K562 (cell line): Measurements from ENCODE around the gene CARD8. TPM values are rescaled to one million over a fixed set of nuclear protein-coding genes. Genes with fewer than 3 reads are reported as not detected.

Source experiments
- CBX5 ChIP-seq: IDR thresholded peaks from 2 replicates; pipeline ENCODE4 v1.6.1; 2014; ENCODE audit warnings: low read depth, borderline replicate concordance
- EP300 ChIP-seq: IDR thresholded peaks from 2 replicates; pipeline ENCODE4 v1.6.1; 2012; ENCODE audit warnings: low read length, improper control_type of control experiment
- GTF2A2 ChIP-seq: IDR thresholded peaks from 2 replicates; pipeline ENCODE4 v1.6.1; 2016; ENCODE audit warnings: mild to moderate bottlenecking, missing genetic modification characterization, missing compliant biosample characterization
- HDAC1 ChIP-seq, 2 experiments: fragments of 450-650 bp; IDR thresholded peaks; 2 replicates each; pipeline ENCODE4 v1.6.1; 2016 to 2017; ENCODE audit warnings: inconsistent platforms in 1 of 2, mild to moderate bottlenecking in 1 of 2, moderate library complexity in 1 of 2
- KLF10 ChIP-seq: fragments of 250-450 bp; sonication (Bioruptor Pico); IDR thresholded peaks from 2 replicates; pipeline ENCODE4 v1.6.1; 2021; ENCODE audit warnings: matching md5 sums
- LARP7 ChIP-seq: fragments of 450-650 bp; IDR thresholded peaks from 2 replicates; pipeline ENCODE4 v1.6.1; 2016
- NCOA1 ChIP-seq: fragments of 450-650 bp; IDR thresholded peaks from 2 replicates; pipeline ENCODE4 v1.6.1; 2016; ENCODE audit warnings: low read depth
- POLR3G ChIP-seq: IDR thresholded peaks from 2 replicates; pipeline ENCODE4 v1.6.1; 2011; ENCODE audit not compliant: insufficient read length, insufficient replicate concordance; ENCODE audit errors: extremely low read depth
- RBM17 ChIP-seq: fragments of 200-400 bp; formaldehyde crosslinking; IDR thresholded peaks from 2 replicates; pipeline ENCODE4 v1.6.1; 2017; ENCODE audit warnings: low read depth, mild to moderate bottlenecking, low read length, borderline replicate concordance
- SAFB2 ChIP-seq: fragments of 200-400 bp; formaldehyde crosslinking; IDR thresholded peaks from 2 replicates; pipeline ENCODE4 v1.6.1; 2018; ENCODE audit warnings: borderline replicate concordance, low read length, low read depth, moderate library complexity; ENCODE audit not compliant: severe bottlenecking
- SMAD3 ChIP-seq: fragments of 450-650 bp; formaldehyde crosslinking; conservative IDR thresholded peaks from 2 replicates; pipeline ENCODE4 v1.4.0; 2020; ENCODE audit warnings: mild to moderate bottlenecking
- SMARCA5 ChIP-seq: fragments of 450-650 bp; IDR thresholded peaks from 2 replicates; pipeline ENCODE4 v1.6.1; 2016
- SMARCB1 ChIP-seq: IDR thresholded peaks from 2 replicates; pipeline ENCODE4 v1.6.1; 2011; ENCODE audit warnings: improper control_type of control experiment, low read depth; ENCODE audit not compliant: insufficient read length
- SMC3 ChIP-seq: conservative IDR thresholded peaks from 2 replicates; pipeline ENCODE4 v1.6.1; 2011; ENCODE audit warnings: low read depth, low read length, improper control_type of control experiment; ENCODE audit not compliant: insufficient read depth
- TEAD2 ChIP-seq: fragments of 450-650 bp; IDR thresholded peaks from 2 replicates; pipeline ENCODE4 v1.6.1; 2016; ENCODE audit warnings: missing genetic modification characterization, control low read depth, missing compliant biosample characterization
- ZKSCAN8 ChIP-seq: fragments of 200-800 bp; sonication (Bioruptor generic); IDR thresholded peaks from 2 replicates; pipeline ENCODE4 v1.6.1; 2016; ENCODE audit warnings: missing genetic modification characterization, missing compliant biosample characterization
- ZNF431 ChIP-seq: sonication (generic); formaldehyde crosslinking; IDR thresholded peaks from 2 replicates; pipeline ENCODE4 v1.8.0; 2022; ENCODE audit warnings: mild to moderate bottlenecking, missing genetic modification reagents
- ZNF561 ChIP-seq: fragments of 450-650 bp; formaldehyde crosslinking; conservative IDR thresholded peaks from 2 replicates; pipeline ENCODE4 v1.4.0; 2020; ENCODE audit warnings: mild to moderate bottlenecking, moderate library complexity
- polyA plus RNA-seq, 8 experiments: library from polyadenylated mRNA; depleted of rRNA in 4 of 8; stranded (reverse) in 5 of 8; unstranded in 3 of 8; fragments of >200 nt; fragmentation: Nextera tagmentation in 2 of 8; fragmentation: Illumina TruSeq in 1 of 8; extraction: Ambion mirVana in 2 of 8; extraction: Trizol in 1 of 8; gene quantifications; 2 replicates each; pipeline versions ENCODE4 v1.2.1 to v1.2.3, GENCODE V29; 2011 to 2014; ENCODE audit warnings: inconsistent platforms in 1 of 8, missing spikeins in 1 of 8
- total RNA-seq, 7 experiments: library from RNA; depleted of rRNA in 6 of 7; stranded (reverse); fragments of >200 nt in 6 of 7; fragmentation: Illumina TruSeq in 2 of 7; extraction: Trizol in 2 of 7; gene quantifications; 2 replicates each; pipeline versions ENCODE4 v1.2.1 to v1.2.3, GENCODE V29; 2011 to 2021; ENCODE audit warnings: low replicate concordance in 1 of 7
- TF ChIP-seq, protein P1 (sequence below), 2 experiments: IDR thresholded peaks; 2 replicates each; pipeline ENCODE4 v1.6.1; 2011; ENCODE audit warnings: borderline replicate concordance in 1 of 2, control low read depth in 1 of 2, low read depth in 1 of 2, low read length in 1 of 2, mild to moderate bottlenecking in 1 of 2, mixed read lengths in 1 of 2, moderate library complexity in 1 of 2; ENCODE audit not compliant: insufficient read depth in 1 of 2, insufficient read length in 1 of 2, poor library complexity in 1 of 2, severe bottlenecking in 1 of 2; ENCODE audit errors: extremely low read depth in 1 of 2
- TF ChIP-seq, protein P2 (sequence below): fragments of 250-450 bp; sonication (Bioruptor Pico); IDR thresholded peaks from 2 replicates; pipeline ENCODE4 v1.6.1; 2021; ENCODE audit warnings: mild to moderate bottlenecking
- TF ChIP-seq, protein P3 (sequence below): fragments of 250-450 bp; sonication (Bioruptor Pico); IDR thresholded peaks from 2 replicates; pipeline ENCODE4 v1.4.0; 2020

Gene CARD8
- total and polyA plus RNA-seq, 9 of the 15 experiments (the other 6 are each of a cell fraction or from before 2014, with no cell fraction given), result 11.5 to 26.4 (median 20.8) TPM

DNA sequence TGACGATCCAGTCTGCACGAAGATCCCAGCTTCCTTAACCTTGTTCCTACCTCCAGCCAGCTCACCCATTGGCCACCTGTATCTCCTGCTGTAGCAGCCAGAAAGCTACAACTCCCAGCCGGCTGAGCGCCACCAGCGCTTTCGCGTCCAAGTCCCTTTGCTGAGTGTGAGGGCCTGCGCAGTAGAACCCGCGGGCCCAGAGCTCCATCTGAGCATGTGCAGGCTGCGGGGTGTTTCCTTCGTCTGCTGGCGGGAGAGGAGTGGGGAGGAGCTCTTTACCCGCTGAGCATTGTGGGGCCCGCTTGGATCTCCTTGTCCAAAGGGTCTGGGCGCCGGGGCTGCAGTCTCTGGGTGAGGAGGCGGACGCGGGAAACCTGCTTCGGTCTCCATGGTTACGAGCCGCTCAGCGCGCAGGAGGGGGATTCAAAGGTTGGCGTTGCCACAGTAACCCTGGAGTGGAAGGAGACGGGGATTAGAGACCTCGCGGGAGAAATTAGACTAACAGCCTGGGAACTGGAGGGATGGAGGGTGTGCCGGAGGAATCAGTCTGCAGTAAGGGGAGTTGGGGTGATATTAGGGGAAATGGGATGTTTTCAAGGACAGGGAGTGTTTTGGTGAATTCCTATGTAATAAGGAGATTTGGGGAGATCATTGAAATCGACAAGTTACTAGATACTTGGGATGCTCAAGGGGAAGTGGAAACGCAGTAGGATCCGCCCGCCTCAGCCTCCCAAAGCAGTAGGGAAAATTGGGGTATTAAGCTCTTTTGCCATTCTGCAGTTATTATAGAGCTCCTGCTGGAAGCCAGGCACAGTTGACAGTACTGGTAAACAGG is 51.7 kb downstream of the CARD8 start (continued):
- TF ChIP-seq, protein P1, sequence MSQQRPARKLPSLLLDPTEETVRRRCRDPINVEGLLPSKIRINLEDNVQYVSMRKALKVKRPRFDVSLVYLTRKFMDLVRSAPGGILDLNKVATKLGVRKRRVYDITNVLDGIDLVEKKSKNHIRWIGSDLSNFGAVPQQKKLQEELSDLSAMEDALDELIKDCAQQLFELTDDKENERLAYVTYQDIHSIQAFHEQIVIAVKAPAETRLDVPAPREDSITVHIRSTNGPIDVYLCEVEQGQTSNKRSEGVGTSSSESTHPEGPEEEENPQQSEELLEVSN (IDR thresholded peaks at IDR 0.05; ENCODE audit: borderline replicate concordance in 1 of 2, extremely low read depth in 1 of 2, insufficient read depth in 1 of 2, insufficient read length in 1 of 2, low read depth in 1 of 2, low read length in 1 of 2, poor library complexity in 1 of 2, severe bottlenecking in 1 of 2), result peak; percentile 87 to 98
- 0 out of 2 replicates have a peak, but pooled peaks have one; percentile 17 for TF ChIP-seq SMARCA5
- TF ChIP-seq, protein P2, sequence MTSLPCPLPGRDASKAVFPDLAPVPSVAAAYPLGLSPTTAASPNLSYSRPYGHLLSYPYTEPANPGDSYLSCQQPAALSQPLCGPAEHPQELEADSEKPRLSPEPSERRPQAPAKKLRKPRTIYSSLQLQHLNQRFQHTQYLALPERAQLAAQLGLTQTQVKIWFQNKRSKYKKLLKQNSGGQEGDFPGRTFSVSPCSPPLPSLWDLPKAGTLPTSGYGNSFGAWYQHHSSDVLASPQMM (CRISPR knock-in tag), result no peak
- no peak for TF ChIP-seq EP300
- TF ChIP-seq CBX5, result no peak
- TF ChIP-seq LARP7, result no peak
- no peak for TF ChIP-seq NCOA1
- no peak for TF ChIP-seq ZKSCAN8 (CRISPR knock-in tag)
- no peak for TF ChIP-seq ZNF561 (CRISPR knock-in tag)
- TF ChIP-seq SAFB2, result no peak
- TF ChIP-seq SMC3, result no peak
- no peak for TF ChIP-seq GTF2A2 (tag)
- TF ChIP-seq HDAC1 (IDR thresholded peaks at IDR 0.05), result peak in 1 of 2 experiments; percentile 64; a peak in 2 of 4 replicates
- TF ChIP-seq SMAD3 (CRISPR knock-in tag), result no peak
- TF ChIP-seq ZNF431 (CRISPR knock-in tag), result peak; percentile 90
- TF ChIP-seq TEAD2 (tag), result no peak
- no peak for TF ChIP-seq RBM17
- no peak for TF ChIP-seq SMARCB1
- 0 out of 2 replicates have a peak, but pooled peaks have one; percentile 60 for TF ChIP-seq KLF10 (CRISPR knock-in tag)
- no peak for TF ChIP-seq POLR3G
- TF ChIP-seq, protein P3, sequence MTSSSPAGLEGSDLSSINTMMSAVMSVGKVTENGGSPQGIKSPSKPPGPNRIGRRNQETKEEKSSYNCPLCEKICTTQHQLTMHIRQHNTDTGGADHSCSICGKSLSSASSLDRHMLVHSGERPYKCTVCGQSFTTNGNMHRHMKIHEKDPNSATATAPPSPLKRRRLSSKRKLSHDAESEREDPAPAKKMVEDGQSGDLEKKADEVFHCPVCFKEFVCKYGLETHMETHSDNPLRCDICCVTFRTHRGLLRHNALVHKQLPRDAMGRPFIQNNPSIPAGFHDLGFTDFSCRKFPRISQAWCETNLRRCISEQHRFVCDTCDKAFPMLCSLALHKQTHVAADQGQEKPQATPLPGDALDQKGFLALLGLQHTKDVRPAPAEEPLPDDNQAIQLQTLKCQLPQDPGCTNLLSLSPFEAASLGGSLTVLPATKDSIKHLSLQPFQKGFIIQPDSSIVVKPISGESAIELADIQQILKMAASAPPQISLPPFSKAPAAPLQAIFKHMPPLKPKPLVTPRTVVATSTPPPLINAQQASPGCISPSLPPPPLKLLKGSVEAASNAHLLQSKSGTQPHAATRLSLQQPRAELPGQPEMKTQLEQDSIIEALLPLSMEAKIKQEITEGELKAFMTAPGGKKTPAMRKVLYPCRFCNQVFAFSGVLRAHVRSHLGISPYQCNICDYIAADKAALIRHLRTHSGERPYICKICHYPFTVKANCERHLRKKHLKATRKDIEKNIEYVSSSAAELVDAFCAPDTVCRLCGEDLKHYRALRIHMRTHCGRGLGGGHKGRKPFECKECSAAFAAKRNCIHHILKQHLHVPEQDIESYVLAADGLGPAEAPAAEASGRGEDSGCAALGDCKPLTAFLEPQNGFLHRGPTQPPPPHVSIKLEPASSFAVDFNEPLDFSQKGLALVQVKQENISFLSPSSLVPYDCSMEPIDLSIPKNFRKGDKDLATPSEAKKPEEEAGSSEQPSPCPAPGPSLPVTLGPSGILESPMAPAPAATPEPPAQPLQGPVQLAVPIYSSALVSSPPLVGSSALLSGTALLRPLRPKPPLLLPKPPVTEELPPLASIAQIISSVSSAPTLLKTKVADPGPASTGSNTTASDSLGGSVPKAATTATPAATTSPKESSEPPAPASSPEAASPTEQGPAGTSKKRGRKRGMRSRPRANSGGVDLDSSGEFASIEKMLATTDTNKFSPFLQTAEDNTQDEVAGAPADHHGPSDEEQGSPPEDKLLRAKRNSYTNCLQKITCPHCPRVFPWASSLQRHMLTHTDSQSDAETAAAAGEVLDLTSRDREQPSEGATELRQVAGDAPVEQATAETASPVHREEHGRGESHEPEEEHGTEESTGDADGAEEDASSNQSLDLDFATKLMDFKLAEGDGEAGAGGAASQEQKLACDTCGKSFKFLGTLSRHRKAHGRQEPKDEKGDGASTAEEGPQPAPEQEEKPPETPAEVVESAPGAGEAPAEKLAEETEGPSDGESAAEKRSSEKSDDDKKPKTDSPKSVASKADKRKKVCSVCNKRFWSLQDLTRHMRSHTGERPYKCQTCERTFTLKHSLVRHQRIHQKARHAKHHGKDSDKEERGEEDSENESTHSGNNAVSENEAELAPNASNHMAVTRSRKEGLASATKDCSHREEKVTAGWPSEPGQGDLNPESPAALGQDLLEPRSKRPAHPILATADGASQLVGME (CRISPR knock-in tag), result 0 out of 2 replicates have a peak, but pooled peaks have one; percentile 61
